ENCODE data around the gene EBF4. TPM values are rescaled to one million over a fixed set of nuclear protein-coding genes. Genes with fewer than 3 reads are reported as not detected.

EBF4 gene
- total RNA-seq, 1 experiment from 2014 or later = not detected

GRCh38 chr20:2707353-2708072, 14.9 kb downstream of the EBF4 start:
- no peaks in the 10 kb centered on the region for H3K4me1 Mint-ChIP-seq (ENCODE audit: insufficient read depth, unreplicated experiment)
- DNase-seq (ENCODE audit: unreplicated experiment) = no peak
- no peaks in the 10 kb centered on the region for H3K36me3 Mint-ChIP-seq (ENCODE audit: insufficient read depth, unreplicated experiment)
- BruUV-seq (replicated peaks) = no TSS peak
- H3K9me3 Mint-ChIP-seq (ENCODE audit: unreplicated experiment) = no peaks in the 10 kb centered on the region
- TF ChIP-seq CTCF (IDR thresholded peaks at IDR 0.05; ENCODE audit: unreplicated experiment) = no peak
- intact Hi-C loops (cut with micrococcal nuclease) = no loop called here
- H3K27me3 Mint-ChIP-seq (ENCODE audit: insufficient read depth, unreplicated experiment) = peaks cover 59% of the 10 kb centered on the region
- H3K4me3 Mint-ChIP-seq (ENCODE audit: unreplicated experiment) = no peak overlapping the region
- no peak overlapping the region for H3K27ac Mint-ChIP-seq (ENCODE audit: low read depth, unreplicated experiment)
- CTCF ChIA-PET = interaction anchor here (0.5 to 0.9 kb wide), 4 partner anchors 21 to 606 kb away, joined by 3 read pairs; partner anchors contain the start of gene STK35
- POLR2A ChIA-PET = interaction anchor here (0.7 to 1.2 kb wide), 3 partner anchors 13 to 318 kb away, joined by 3 read pairs; no protein-coding TSS in a partner anchor

- intact Hi-C loops (cut with micrococcal nuclease) = no loop called here
- no peak for DNase-seq (ENCODE audit: unreplicated experiment)
- ChIA-PET CTCF (interaction anchor here (0.7 kb wide), 1 partner anchor 186 kb away, joined by 3 read pairs; no protein-coding TSS in a partner anchor), POLR2A (interaction anchor here (0.7 to 1.2 kb wide), 3 partner anchors 14 to 318 kb away, joined by 3 read pairs; no protein-coding TSS in a partner anchor)
- Mint-ChIP-seq H3K9me3 (ENCODE audit: unreplicated experiment) (no peaks in the 10 kb centered on the region), H3K27me3 (ENCODE audit: insufficient read depth, unreplicated experiment) (peaks cover 59% of the 10 kb centered on the region), H3K4me3 (ENCODE audit: unreplicated experiment) (no peak overlapping the region), H3K36me3 (ENCODE audit: insufficient read depth, unreplicated experiment) (no peaks in the 10 kb centered on the region), H3K27ac (ENCODE audit: low read depth, unreplicated experiment) (no peak overlapping the region), H3K4me1 (ENCODE audit: insufficient read depth, unreplicated experiment) (no peaks in the 10 kb centered on the region)
- TF ChIP-seq CTCF (IDR thresholded peaks at IDR 0.05; ENCODE audit: unreplicated experiment) = no peak
- BruUV-seq (replicated peaks) = no TSS peak
Measured at GRCh38 chr20:2708073-2708415, 15.5 kb downstream of the EBF4 start.

- intact Hi-C loops (cut with micrococcal nuclease) = no loop called here
- ChIA-PET CTCF (interaction anchor here (1.0 kb wide), 1 partner anchor 20 kb away, joined by 3 read pairs; no protein-coding TSS in a partner anchor), POLR2A (interaction anchor here (0.7 kb wide), 1 partner anchor 317 kb away, joined by 3 read pairs; no protein-coding TSS in a partner anchor)
- Mint-ChIP-seq H3K9me3 (ENCODE audit: unreplicated experiment) (no peaks in the 10 kb centered on the region), H3K4me3 (ENCODE audit: unreplicated experiment) (no peak overlapping the region), H3K4me1 (ENCODE audit: insufficient read depth, unreplicated experiment) (no peaks in the 10 kb centered on the region), H3K36me3 (ENCODE audit: insufficient read depth, unreplicated experiment) (no peaks in the 10 kb centered on the region), H3K27ac (ENCODE audit: low read depth, unreplicated experiment) (no peak overlapping the region), H3K27me3 (ENCODE audit: insufficient read depth, unreplicated experiment) (peaks cover 57% of the 10 kb centered on the region)
- DNase-seq (ENCODE audit: unreplicated experiment) = no peak
- no TSS peak for BruUV-seq (replicated peaks)
- no peak for TF ChIP-seq CTCF (IDR thresholded peaks at IDR 0.05; ENCODE audit: unreplicated experiment)
Measured at GRCh38 chr20:2708665-2709064, 16.1 kb downstream of the EBF4 start.

- intact Hi-C loops (cut with micrococcal nuclease) = no loop called here
- Mint-ChIP-seq H3K27me3 (ENCODE audit: insufficient read depth, unreplicated experiment) (peaks cover 50% of the 10 kb centered on the region), H3K9me3 (ENCODE audit: unreplicated experiment) (no peaks in the 10 kb centered on the region), H3K4me3 (ENCODE audit: unreplicated experiment) (no peak overlapping the region), H3K36me3 (ENCODE audit: insufficient read depth, unreplicated experiment) (no peaks in the 10 kb centered on the region), H3K4me1 (ENCODE audit: insufficient read depth, unreplicated experiment) (no peaks in the 10 kb centered on the region), H3K27ac (ENCODE audit: low read depth, unreplicated experiment) (no peak overlapping the region)
- ChIA-PET POLR2A (no interaction called here), CTCF (interaction anchor here (1.0 kb wide), 1 partner anchor 21 kb away, joined by 3 read pairs; no protein-coding TSS in a partner anchor)
- DNase-seq (ENCODE audit: unreplicated experiment) = no peak
- TF ChIP-seq CTCF (IDR thresholded peaks at IDR 0.05; ENCODE audit: unreplicated experiment) = no peak
- BruUV-seq (replicated peaks) = no TSS peak
Measured at GRCh38 chr20:2709205-2709981, 16.8 kb downstream of the EBF4 start.

All from MCF 10A (cell line).